Naive thymus-derived CD8-positive, alpha-beta T cell (primary cell): Measurements from ENCODE around the gene HERC3. TPM values are rescaled to one million over a fixed set of nuclear protein-coding genes. Genes with fewer than 3 reads are reported as not detected.

Source experiments
- ATAC-seq, 2 donors: fragments of 150-1000 bp; cut with Tn5 transposase in 1 of 2; sonication (Bioruptor Pico), chemical (Tn5 transposase) in 1 of 2; 1 replicate in 1 of 2; 2 replicates in 1 of 2; pipeline ENCODE4 v1.10.0; 2021; ENCODE audit warnings: mild to moderate bottlenecking in 2 of 2, moderate library complexity in 2 of 2
- POLR2A ChIA-PET: fragments of 350-600 bp; sonication (Branson Sonifier 250); formaldehyde crosslinking; loops from one replicate; lab custom pipeline; 2021; ENCODE audit warnings: antibody characterized with exemption; lab: Charles Lee
- DNase-seq, 10 donors: peaks; one replicate each; pipeline versions ENCODE4 v3.0.0 to v3.0.0-alpha.2; 2020 to 2022
- H3K27ac Mint-ChIP-seq, 10 donors: one replicate each; pipeline ENCODE4 v1.8.0; 2020 to 2022; ENCODE audit warnings: mild to moderate bottlenecking in 10 of 10, mixed read lengths in 10 of 10, moderate library complexity in 4 of 10, inconsistent platforms in 1 of 10
- H3K27me3 Mint-ChIP-seq, 5 donors: one replicate each; pipeline ENCODE4 v1.8.0; 2021 to 2022; ENCODE audit warnings: mixed read lengths in 5 of 5
- H3K36me3 Mint-ChIP-seq, 3 donors: one replicate each; pipeline ENCODE4 v1.8.0; 2020 to 2022; ENCODE audit warnings: mixed read lengths in 3 of 3, mild to moderate bottlenecking in 2 of 3, inconsistent platforms in 1 of 3
- H3K4me1 Mint-ChIP-seq, 4 donors: one replicate each; pipeline ENCODE4 v1.8.0; 2021 to 2022; ENCODE audit warnings: mixed read lengths in 4 of 4
- H3K4me3 Mint-ChIP-seq, 10 donors: one replicate each; pipeline ENCODE4 v1.8.0; 2020 to 2022; ENCODE audit warnings: mild to moderate bottlenecking in 10 of 10, mixed read lengths in 10 of 10, moderate library complexity in 6 of 10, inconsistent platforms in 1 of 10
- H3K9me3 Mint-ChIP-seq, 9 donors: one replicate each; pipeline ENCODE4 v1.8.0; 2020 to 2022; ENCODE audit warnings: mixed read lengths in 9 of 9, mild to moderate bottlenecking in 3 of 9, inconsistent platforms in 1 of 9, moderate library complexity in 1 of 9
- polyA plus RNA-seq, 3 donors: library from polyadenylated mRNA; unstranded; fragments of 300-500 nt; fragmentation: Illumina TruSeq; gene quantifications; one replicate each; pipeline ENCODE4 v1.2.3, GENCODE V29; 2021
- total RNA-seq, 8 experiments: library from RNA in 2 of 8; stranded (reverse) in 2 of 8; gene quantifications; one replicate each; pipeline ENCODE4 v1.2.3 and lab custom pipeline; 2021 to 2026

The HERC3 gene
- total and polyA plus RNA-seq, 5 experiments from 2014 or later = 29.7 to 111 (median 37.1) TPM

DNA sequence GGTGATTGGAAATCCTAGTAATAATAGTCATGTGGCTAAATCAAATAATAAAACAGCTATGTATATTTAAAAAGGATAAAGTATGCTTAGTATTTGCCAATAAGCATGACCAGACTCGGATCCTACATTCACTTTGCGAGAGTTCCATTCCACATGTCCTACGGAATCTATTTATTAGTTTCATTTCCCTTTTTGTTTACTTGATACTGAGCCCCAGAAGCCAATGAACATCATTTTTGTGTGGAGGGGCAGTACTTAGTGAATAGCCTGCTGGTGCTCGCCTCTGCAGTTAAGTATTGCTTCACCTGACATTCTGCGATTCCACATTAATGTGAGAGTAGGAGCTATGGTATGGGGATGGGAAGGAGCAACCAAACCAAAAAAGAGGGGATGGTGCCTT is 163.9 kb downstream of the HERC3 start:
- POLR2A ChIA-PET = interaction anchor here (0.9 kb wide), 1 partner anchor 18 kb away, joined by 3 read pairs; no protein-coding TSS in a partner anchor
- no peak for ATAC-seq
- H3K9me3 Mint-ChIP-seq = no peaks in the 10 kb centered on the region

DNA sequence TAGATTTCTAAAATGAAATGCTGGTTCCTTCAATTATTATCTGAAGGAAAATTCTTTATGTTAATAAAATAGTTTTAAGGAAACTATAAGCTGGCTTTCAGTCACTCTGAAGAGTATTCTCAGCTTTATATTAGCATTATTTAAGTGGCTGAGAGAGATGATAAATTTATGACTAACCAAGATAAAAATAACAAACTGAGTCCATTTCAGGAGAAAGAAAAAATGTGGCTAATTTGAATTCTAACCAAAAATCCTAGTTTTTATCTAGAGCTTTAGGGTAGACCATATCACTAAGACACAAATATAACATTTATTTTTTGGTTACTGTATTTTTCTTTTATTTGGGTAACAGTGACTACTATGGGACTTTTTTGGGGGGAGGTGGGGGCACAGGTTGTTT is 164.8 kb downstream of the HERC3 start:
- Mint-ChIP-seq H3K9me3 (no peaks in the 10 kb centered on the region), H3K27me3 (peaks cover 0 to 9% (median 4%) of the 10 kb centered on the region in 5 donors), H3K27ac (no peak overlapping the region), H3K4me1 (no peaks in the 10 kb centered on the region), H3K36me3 (no peaks in the 10 kb centered on the region), H3K4me3 (no peak overlapping the region)
- POLR2A ChIA-PET = no interaction called here
- DNase-seq (no peak), ATAC-seq (no peak)

More for the DNA sequence above, 163.9 kb downstream of the HERC3 start:
- no peak for DNase-seq
- Mint-ChIP-seq H3K27me3 (peaks cover 0 to 15% (median 4%) of the 10 kb centered on the region in 5 donors), H3K4me3 (no peak overlapping the region), H3K27ac (no peak overlapping the region), H3K4me1 (no peaks in the 10 kb centered on the region), H3K36me3 (no peaks in the 10 kb centered on the region)

DNA sequence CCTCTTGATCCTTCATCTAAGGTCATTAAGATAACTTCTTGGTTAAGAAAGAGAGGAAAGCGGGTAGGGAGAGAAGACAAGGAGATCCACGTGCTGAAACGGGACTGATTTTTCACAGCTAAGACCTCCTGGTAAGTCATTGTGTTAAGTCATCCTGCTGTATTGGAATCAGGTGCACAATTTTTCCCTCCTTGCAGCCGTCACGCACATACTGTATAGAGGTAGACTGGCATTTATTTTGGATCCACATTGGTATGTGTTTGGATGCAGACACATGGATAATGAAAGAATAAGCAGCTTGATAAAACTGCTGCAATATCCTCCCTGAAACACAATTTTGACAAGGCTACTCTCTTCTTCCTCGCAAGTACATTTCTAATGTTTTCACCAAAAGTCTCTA is 165.5 kb downstream of the HERC3 start:
- peaks cover 0 to 8% (median 0%) of the 10 kb centered on the region in 5 donors for H3K27me3 Mint-ChIP-seq
- no peak overlapping the region for H3K27ac Mint-ChIP-seq
- no peak overlapping the region for H3K4me3 Mint-ChIP-seq
- H3K4me1 Mint-ChIP-seq = no peaks in the 10 kb centered on the region
- ATAC-seq = no peak
- no peak for DNase-seq
- H3K9me3 Mint-ChIP-seq = no peaks in the 10 kb centered on the region
- no peaks in the 10 kb centered on the region for H3K36me3 Mint-ChIP-seq
- POLR2A ChIA-PET = no interaction called here

Other genes with a start within 250 kb of the HERC3 start
- 10 to 100 TPM; 31.8 to 35.5 TPM for gene HERC6, start 213.6 kb upstream of the HERC3 start, total RNA-seq
- gene HERC6, start 213.6 kb upstream of the HERC3 start, polyA plus RNA-seq = 10 to 100 TPM; 10.8 to 18.4 (median 18.1) TPM
- 10 to 100 TPM; 11.5 to 12.3 TPM for gene HERC5, start 135.4 kb upstream of the HERC3 start, total RNA-seq
- gene HERC5, start 135.4 kb upstream of the HERC3 start, polyA plus RNA-seq = 1 to 10 TPM; 5.7 to 7.3 (median 6.5) TPM
- 10 to 100 TPM; 50.6 to 53.4 TPM for gene PYURF, start 68.7 kb upstream of the HERC3 start, total RNA-seq
- 100 to 1,000 TPM; 255 to 322 (median 268) TPM for gene PYURF, start 68.7 kb upstream of the HERC3 start, polyA plus RNA-seq
- gene NAP1L5, start 105.3 kb downstream of the HERC3 start, total RNA-seq = 1 to 10 TPM; 1.4 to 2.0 TPM
- 1 to 10 TPM; 2.2 to 4.3 (median 2.5) TPM for gene NAP1L5, start 105.3 kb downstream of the HERC3 start, polyA plus RNA-seq